Neural cell (in vitro differentiated cells): ENCODE measurements around the gene FGB.

Experiments used
- EP300 ChIP-seq: fragments of 450-650 bp; conservative IDR thresholded peaks from 2 replicates; pipeline ENCODE4 v1.6.1; 2014; ENCODE audit warnings: antibody characterized with exemption, mild to moderate bottlenecking, moderate library complexity; ENCODE audit not compliant: poor library complexity, severe bottlenecking
- EZH2 ChIP-seq: fragments of 200-600, 300-800 bp; shearing (Covaris generic), sonication (generic); IDR thresholded peaks from 2 replicates; pipeline ENCODE4 v1.6.1; 2014; ENCODE audit warnings: antibody characterized with exemption, low read length, borderline replicate concordance, mild to moderate bottlenecking; ENCODE audit not compliant: insufficient read depth, poor library complexity, severe bottlenecking
- MXI1 ChIP-seq: fragments of 450-650 bp; conservative IDR thresholded peaks from 2 replicates; pipeline ENCODE4 v1.6.1; 2014; ENCODE audit warnings: antibody characterized with exemption, mild to moderate bottlenecking; ENCODE audit not compliant: poor library complexity, severe bottlenecking
- TAF1 ChIP-seq: IDR thresholded peaks from 2 replicates; pipeline ENCODE4 v1.6.1; 2012; ENCODE audit warnings: low read depth
- TF ChIP-seq, protein P1 (sequence below): fragments of 450-650 bp; IDR thresholded peaks from 2 replicates; pipeline ENCODE4 v1.5.1; 2014; ENCODE audit warnings: antibody characterized with exemption, mild to moderate bottlenecking, moderate library complexity; ENCODE audit not compliant: poor library complexity, severe bottlenecking
- TF ChIP-seq, protein P2 (sequence below): IDR thresholded peaks from 2 replicates; pipeline ENCODE4 v1.6.1; 2012; ENCODE audit warnings: borderline replicate concordance

- TF ChIP-seq TAF1 (no peak), MXI1 (no peak), EZH2 (no peak), EP300 (no peak)
- TF ChIP-seq, protein P1, sequence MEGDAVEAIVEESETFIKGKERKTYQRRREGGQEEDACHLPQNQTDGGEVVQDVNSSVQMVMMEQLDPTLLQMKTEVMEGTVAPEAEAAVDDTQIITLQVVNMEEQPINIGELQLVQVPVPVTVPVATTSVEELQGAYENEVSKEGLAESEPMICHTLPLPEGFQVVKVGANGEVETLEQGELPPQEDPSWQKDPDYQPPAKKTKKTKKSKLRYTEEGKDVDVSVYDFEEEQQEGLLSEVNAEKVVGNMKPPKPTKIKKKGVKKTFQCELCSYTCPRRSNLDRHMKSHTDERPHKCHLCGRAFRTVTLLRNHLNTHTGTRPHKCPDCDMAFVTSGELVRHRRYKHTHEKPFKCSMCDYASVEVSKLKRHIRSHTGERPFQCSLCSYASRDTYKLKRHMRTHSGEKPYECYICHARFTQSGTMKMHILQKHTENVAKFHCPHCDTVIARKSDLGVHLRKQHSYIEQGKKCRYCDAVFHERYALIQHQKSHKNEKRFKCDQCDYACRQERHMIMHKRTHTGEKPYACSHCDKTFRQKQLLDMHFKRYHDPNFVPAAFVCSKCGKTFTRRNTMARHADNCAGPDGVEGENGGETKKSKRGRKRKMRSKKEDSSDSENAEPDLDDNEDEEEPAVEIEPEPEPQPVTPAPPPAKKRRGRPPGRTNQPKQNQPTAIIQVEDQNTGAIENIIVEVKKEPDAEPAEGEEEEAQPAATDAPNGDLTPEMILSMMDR: no peak
- TF ChIP-seq, protein P2, sequence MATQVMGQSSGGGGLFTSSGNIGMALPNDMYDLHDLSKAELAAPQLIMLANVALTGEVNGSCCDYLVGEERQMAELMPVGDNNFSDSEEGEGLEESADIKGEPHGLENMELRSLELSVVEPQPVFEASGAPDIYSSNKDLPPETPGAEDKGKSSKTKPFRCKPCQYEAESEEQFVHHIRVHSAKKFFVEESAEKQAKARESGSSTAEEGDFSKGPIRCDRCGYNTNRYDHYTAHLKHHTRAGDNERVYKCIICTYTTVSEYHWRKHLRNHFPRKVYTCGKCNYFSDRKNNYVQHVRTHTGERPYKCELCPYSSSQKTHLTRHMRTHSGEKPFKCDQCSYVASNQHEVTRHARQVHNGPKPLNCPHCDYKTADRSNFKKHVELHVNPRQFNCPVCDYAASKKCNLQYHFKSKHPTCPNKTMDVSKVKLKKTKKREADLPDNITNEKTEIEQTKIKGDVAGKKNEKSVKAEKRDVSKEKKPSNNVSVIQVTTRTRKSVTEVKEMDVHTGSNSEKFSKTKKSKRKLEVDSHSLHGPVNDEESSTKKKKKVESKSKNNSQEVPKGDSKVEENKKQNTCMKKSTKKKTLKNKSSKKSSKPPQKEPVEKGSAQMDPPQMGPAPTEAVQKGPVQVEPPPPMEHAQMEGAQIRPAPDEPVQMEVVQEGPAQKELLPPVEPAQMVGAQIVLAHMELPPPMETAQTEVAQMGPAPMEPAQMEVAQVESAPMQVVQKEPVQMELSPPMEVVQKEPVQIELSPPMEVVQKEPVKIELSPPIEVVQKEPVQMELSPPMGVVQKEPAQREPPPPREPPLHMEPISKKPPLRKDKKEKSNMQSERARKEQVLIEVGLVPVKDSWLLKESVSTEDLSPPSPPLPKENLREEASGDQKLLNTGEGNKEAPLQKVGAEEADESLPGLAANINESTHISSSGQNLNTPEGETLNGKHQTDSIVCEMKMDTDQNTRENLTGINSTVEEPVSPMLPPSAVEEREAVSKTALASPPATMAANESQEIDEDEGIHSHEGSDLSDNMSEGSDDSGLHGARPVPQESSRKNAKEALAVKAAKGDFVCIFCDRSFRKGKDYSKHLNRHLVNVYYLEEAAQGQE: no peak
These were observed 20.4 kb downstream of the FGB start for GRCh38 chr4:154583230-154583629.
